ENCODE results near the gene CTCF. TPM values are rescaled to one million over a fixed set of nuclear protein-coding genes. Genes with fewer than 3 reads are reported as not detected.
"Not testable (repeated sequence)": the region's sequence is repeated elsewhere in the genome, so short reads cannot be mapped to it uniquely, and the experiment has no call there.

CTCF gene
- total RNA-seq, 1 donor from 2014 or later = 24.9 TPM

DNA sequence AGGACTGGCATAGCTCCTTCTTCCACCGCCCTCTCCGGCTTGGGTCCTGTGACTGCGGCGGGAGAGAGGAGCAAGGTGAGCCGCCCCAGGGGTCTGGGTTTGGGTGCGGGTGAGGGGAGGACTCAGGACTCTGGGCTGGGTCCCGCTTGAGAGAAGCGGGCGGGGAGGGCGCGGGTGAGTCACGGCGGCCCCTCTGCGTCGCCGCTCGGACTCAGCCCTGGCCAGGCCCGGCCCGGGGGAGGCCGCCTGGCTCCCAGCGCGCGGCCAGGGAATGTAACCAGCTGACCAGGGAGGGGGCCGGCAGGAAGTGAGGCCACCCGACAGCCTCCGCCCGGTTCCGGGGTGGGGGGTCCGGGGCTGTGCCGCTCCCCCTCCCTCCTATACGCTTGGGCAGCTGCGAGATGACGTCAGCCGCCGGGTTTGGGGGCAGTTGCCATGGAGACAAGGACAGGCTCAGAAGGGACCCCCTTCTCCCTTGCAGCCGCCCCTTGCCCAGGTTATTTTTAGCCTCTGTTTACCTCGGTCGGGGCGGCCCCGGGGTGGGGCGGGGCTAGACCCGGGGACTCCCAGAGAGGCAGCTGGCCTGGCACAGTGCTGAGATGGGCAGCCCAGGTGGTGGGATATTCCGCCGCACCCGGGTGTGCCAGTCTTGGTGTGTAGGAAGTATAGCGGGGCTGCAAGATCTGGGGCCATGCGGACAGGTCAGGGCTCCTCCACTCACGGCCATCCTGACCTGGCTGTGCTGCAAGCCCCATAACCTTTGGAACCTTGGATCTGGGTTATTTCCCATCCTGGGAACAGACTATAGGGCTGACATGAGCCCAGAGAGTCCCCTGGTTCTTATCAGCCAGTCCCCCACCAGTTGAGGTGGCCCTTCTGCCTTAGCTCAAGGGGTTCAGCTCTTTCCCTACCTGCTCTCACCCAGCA, 32.0 kb upstream of the CTCF start:
- DNase-seq = peak; percentile 90
- peak; percentile 74 for ATAC-seq (ENCODE audit: poor library complexity)
- intact Hi-C loops (cut with DNase I) = no loop called here

DNA sequence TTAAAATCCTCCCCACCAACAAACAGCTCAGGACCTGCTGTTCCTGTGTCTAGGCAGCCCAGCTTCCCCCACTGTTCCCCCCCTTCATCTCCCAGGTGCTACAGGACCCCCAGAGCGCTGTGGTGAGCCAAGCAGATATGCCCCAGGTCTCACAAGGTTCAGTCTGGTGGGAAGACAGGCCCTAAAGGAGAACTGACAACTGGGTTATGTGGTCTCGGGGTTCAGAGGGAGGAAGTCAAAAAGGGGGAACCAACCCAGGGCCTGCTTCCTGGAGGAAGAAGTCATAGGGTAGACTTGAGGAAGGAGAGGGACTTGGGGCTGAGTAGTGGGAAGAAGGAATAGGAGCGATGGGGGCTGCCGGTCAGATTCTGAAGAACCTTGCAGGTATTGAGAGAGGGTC, 31.1 kb upstream of the CTCF start:
- ATAC-seq (ENCODE audit: poor library complexity) (no peak), DNase-seq (no peak)
- intact Hi-C loops (cut with DNase I) = no loop called here

DNA sequence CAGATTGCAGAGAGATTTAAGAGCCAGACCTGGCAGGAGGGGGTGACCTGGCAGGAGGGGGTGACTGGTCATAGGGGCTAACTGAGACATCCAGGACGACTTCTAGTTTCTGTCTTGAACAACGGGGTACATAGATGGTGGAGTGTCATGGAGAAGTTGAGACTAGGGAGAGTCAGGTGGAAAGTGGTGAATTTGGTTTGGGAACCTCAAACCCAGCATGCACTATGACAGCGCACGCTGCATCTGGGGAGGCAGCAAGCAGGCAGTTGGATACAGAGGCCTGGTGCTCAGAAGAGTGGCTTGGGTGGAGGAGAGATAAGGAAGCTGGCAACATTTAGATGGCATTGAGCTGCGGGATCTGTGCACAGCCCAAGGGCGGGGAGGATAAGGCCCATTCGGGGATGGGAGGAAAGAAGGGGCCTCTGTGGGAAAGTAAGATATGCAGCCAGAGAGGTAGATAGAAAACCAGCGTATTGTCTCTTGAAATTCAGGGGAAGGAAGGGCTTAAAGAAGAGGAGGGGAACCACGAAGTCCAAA, 29.2 kb upstream of the CTCF start:
- intact Hi-C loops (cut with DNase I) = no loop called here
- DNase-seq = no peak
- no peak for ATAC-seq (ENCODE audit: poor library complexity)

- ATAC-seq (ENCODE audit: poor library complexity); DNase-seq; intact Hi-C loops (cut with DNase I): not testable (repeated sequence)
These were observed 28.3 kb upstream of the CTCF start for GRCh38 chr16:67533987-67534386.

GRCh38 chr16:67534431-67534830, 27.9 kb upstream of the CTCF start:
- ATAC-seq (ENCODE audit: poor library complexity) (no peak), DNase-seq (no peak)
- intact Hi-C loops (cut with DNase I) = no loop called here

GRCh38 chr16:67535201-67535600, 27.1 kb upstream of the CTCF start:
- ATAC-seq (ENCODE audit: poor library complexity) = no peak
- no peak for DNase-seq
- intact Hi-C loops (cut with DNase I) = no loop called here

GRCh38 chr16:67537270-67537635, 25.1 kb upstream of the CTCF start:
- intact Hi-C loops (cut with DNase I) = no loop called here
- peak; percentile 82 for DNase-seq
- peak; percentile 60 for ATAC-seq (ENCODE audit: poor library complexity)

- ATAC-seq (ENCODE audit: poor library complexity) (peak; percentile 63), DNase-seq (peak; percentile 82)
These were observed 24.4 kb upstream of the CTCF start for GRCh38 chr16:67537636-67538591.

GRCh38 chr16:67538666-67539101, 23.6 kb upstream of the CTCF start:
- ATAC-seq (ENCODE audit: poor library complexity) = no peak
- intact Hi-C loops (cut with DNase I) = no loop called here
- DNase-seq = no peak

More at GRCh38 chr16:67537636-67538591, 24.4 kb upstream of the CTCF start:
- intact Hi-C loops (cut with DNase I) = no loop called here

- ATAC-seq (ENCODE audit: poor library complexity) (no peak), DNase-seq (no peak)
- intact Hi-C loops (cut with DNase I) = no loop called here
These were observed 23.1 kb upstream of the CTCF start for GRCh38 chr16:67539271-67539670.

GRCh38 chr16:67539691-67540635, 22.4 kb upstream of the CTCF start:
- DNase-seq = no peak
- ATAC-seq (ENCODE audit: poor library complexity) = no peak
- intact Hi-C loops (cut with DNase I) = loop anchor here (10.0 kb wide), 1 partner anchor 105 kb away; the partner anchor contains the start of gene CARMIL2

GRCh38 chr16:67540756-67541155, 21.6 kb upstream of the CTCF start:
- intact Hi-C loops (cut with DNase I) = loop anchor here (10.0 kb wide), 1 partner anchor 104 kb away; the partner anchor contains the start of gene CARMIL2
- no peak for DNase-seq
- no peak for ATAC-seq (ENCODE audit: poor library complexity)

- DNase-seq (no peak), ATAC-seq (ENCODE audit: poor library complexity) (no peak)
- intact Hi-C loops (cut with DNase I) = loop anchor here (10.0 kb wide), 1 partner anchor 103 kb away; the partner anchor contains the start of gene CARMIL2
These were observed 20.7 kb upstream of the CTCF start for GRCh38 chr16:67541391-67542263.

DNA sequence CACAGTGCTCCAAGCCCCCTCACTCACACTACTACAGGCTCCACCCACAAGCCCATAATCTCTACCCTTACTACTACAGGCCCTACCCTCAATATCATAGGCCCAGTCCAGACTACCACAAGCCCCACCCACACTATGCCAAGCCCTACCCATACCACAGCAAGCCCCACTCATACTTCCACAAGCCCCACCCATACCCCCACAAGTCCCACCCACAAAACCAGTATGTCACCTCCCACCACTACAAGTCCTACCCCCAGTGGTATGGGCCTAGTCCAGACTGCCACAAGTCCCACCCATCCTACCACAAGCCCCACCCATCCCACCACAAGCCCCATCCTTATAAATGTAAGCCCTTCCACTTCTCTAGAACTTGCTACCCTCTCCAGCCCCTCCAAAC, 19.9 kb upstream of the CTCF start:
- intact Hi-C loops (cut with DNase I) = loop anchor here (10.0 kb wide), 1 partner anchor 102 kb away; the partner anchor contains the start of gene CARMIL2
- no peak for ATAC-seq (ENCODE audit: poor library complexity)
- no peak for DNase-seq

DNA sequence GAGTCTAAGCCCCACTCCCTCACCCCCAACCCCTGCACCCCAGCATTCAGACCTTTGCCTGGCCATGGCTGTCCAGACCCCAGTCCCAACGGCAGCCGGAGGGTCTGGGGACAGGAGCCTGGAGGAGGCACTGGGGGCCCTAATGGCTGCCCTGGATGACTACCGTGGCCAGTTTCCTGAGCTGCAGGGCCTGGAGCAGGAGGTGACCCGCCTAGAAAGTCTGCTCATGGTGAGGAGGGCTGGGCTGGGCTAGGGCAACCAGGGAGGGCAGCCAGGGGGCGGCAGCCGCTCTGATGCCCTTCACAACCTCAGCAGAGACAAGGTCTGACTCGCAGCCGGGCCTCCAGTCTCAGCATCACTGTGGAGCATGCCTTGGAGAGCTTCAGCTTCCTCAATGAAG, 19.3 kb upstream of the CTCF start:
- intact Hi-C loops (cut with DNase I) = loop anchor here (10.0 kb wide), 1 partner anchor 102 kb away; the partner anchor contains the start of gene CARMIL2
- no peak for DNase-seq
- ATAC-seq (ENCODE audit: poor library complexity) = no peak

DNA sequence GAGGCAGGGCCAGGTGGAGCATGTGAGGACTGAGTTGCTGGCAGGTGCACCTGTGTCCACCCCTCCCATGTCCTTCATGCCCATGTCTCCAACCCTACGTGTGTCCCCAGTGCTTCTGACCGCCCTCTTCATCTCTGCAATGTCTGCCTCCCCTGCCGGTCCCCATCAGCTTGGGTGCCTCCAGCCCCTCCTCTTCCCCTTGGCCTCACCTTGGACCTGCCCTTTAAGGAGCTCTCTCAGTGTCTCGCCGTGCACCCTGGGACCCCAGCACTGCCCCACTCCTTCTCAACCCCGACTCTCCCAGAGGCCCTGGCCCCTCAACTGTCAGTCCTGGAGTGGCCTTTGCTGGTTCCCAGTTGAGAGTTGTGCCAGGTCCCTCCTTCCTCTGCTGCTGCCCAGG, 18.7 kb upstream of the CTCF start:
- intact Hi-C loops (cut with DNase I) = loop anchor here (10.0 kb wide), 1 partner anchor 101 kb away; the partner anchor contains the start of gene CARMIL2
- no peak for ATAC-seq (ENCODE audit: poor library complexity)
- DNase-seq = no peak
